HepG2 (cell line): ENCODE results near the gene SLC2A4. TPM values are rescaled to one million over a fixed set of nuclear protein-coding genes. Genes with fewer than 3 reads are reported as not detected.

Experiments used
- CHCHD3 ChIP-seq: sonication (generic); formaldehyde crosslinking; IDR thresholded peaks from 2 replicates; pipeline ENCODE4 v1.8.0; 2022; ENCODE audit warnings: mild to moderate bottlenecking, missing genetic modification reagents, moderate library complexity
- DNMT3B ChIP-seq: conservative IDR thresholded peaks from 2 replicates; pipeline ENCODE4 v1.6.1; 2016; ENCODE audit warnings: missing biosample characterization, control low read depth
- EHMT2 ChIP-seq: fragments of 200-600 bp; sonication (generic); IDR thresholded peaks from 2 replicates; pipeline ENCODE4 v1.7.0; 2017; ENCODE audit warnings: antibody characterized with exemption, low read depth, low read length, borderline replicate concordance
- HDAC1 ChIP-seq: sonication (generic); formaldehyde crosslinking; IDR thresholded peaks from 2 replicates; pipeline ENCODE4 v1.5.1; 2020; ENCODE audit warnings: mild to moderate bottlenecking, missing genetic modification reagents
- POLR2AphosphoS2 ChIP-seq: IDR thresholded peaks from 2 replicates; pipeline ENCODE4 v1.6.1; 2011; ENCODE audit warnings: low read depth, low read length, improper control_type of control experiment
- RELA ChIP-seq: sonication (generic); formaldehyde crosslinking; IDR thresholded peaks from 2 replicates; pipeline ENCODE4 v1.4.0; 2020; ENCODE audit warnings: missing genetic modification reagents
- SRSF1 ChIP-seq: fragments of 200-400 bp; formaldehyde crosslinking; optimal IDR thresholded peaks from 2 replicates; pipeline ENCODE3; 2017; ENCODE audit warnings: mild to moderate bottlenecking, low read depth, low read length, moderate library complexity
- ZFP36 ChIP-seq: fragments of 150-350 bp; IDR thresholded peaks from 2 replicates; pipeline ENCODE4 v1.6.1; 2018; ENCODE audit warnings: borderline replicate concordance, low read length, low read depth; ENCODE audit not compliant: partially characterized antibody
- ZNF282 ChIP-seq: fragments of 450-650 bp; IDR thresholded peaks from 2 replicates; pipeline ENCODE4 v1.6.1; 2018; ENCODE audit not compliant: partially characterized antibody
- ZNF430 ChIP-seq: sonication (generic); formaldehyde crosslinking; IDR thresholded peaks from 2 replicates; pipeline ENCODE4 v1.9.0; 2021; ENCODE audit warnings: mild to moderate bottlenecking, missing genetic modification reagents
- ZNF761 ChIP-seq: sonication (generic); formaldehyde crosslinking; conservative IDR thresholded peaks from 2 replicates; pipeline ENCODE4 v1.4.0; 2020; ENCODE audit warnings: mild to moderate bottlenecking, missing genetic modification reagents
- polyA plus RNA-seq, 8 experiments: library from polyadenylated mRNA; depleted of rRNA in 3 of 8; stranded (reverse) in 7 of 8; unstranded in 1 of 8; fragments of >200 nt; fragmentation: Illumina TruSeq in 4 of 8; extraction: Trizol in 4 of 8; gene quantifications; 2 replicates each; pipeline versions ENCODE4 v1.2.1 to v1.2.3, GENCODE V29; 2011 to 2016; ENCODE audit warnings: low read depth in 4 of 8, missing spikeins in 1 of 8, mixed read lengths in 1 of 8; ENCODE audit not compliant: insufficient read depth in 1 of 8
- total RNA-seq, 5 experiments: library from RNA; depleted of rRNA; stranded (reverse); fragments of >200 nt; fragmentation: Illumina TruSeq; extraction: Trizol; gene quantifications; 2 replicates each; pipeline ENCODE4 v1.2.3, GENCODE V29; 2016; ENCODE audit warnings: low read depth in 1 of 5
- TF ChIP-seq, protein P1 (sequence below): IDR thresholded peaks from 2 replicates; pipeline ENCODE4 v1.6.1; 2012; ENCODE audit warnings: inconsistent platforms
- TF ChIP-seq, protein P2 (sequence below): sonication (generic); formaldehyde crosslinking; IDR thresholded peaks from 2 replicates; pipeline ENCODE4 v1.4.0; 2020; ENCODE audit warnings: mild to moderate bottlenecking, missing genetic modification reagents
- TF ChIP-seq, protein P3 (sequence below): sonication (generic); formaldehyde crosslinking; IDR thresholded peaks from 2 replicates; pipeline ENCODE4 v1.8.1; 2022; ENCODE audit warnings: mild to moderate bottlenecking, missing genetic modification reagents
- TF ChIP-seq, protein P4 (sequence below): sonication (generic); formaldehyde crosslinking; IDR thresholded peaks from 2 replicates; pipeline ENCODE4 v1.4.0; 2020; ENCODE audit warnings: missing genetic modification reagents
- TF ChIP-seq, protein P5 (sequence below): sonication (generic); formaldehyde crosslinking; IDR thresholded peaks from 2 replicates; pipeline ENCODE4 v1.4.0; 2020; ENCODE audit warnings: missing genetic modification reagents

Gene SLC2A4
- total and polyA plus RNA-seq, 2 of the 13 experiments (the other 11 are each of a cell fraction or from before 2014, with no cell fraction given), result 4.9 to 5.8 TPM

DNA sequence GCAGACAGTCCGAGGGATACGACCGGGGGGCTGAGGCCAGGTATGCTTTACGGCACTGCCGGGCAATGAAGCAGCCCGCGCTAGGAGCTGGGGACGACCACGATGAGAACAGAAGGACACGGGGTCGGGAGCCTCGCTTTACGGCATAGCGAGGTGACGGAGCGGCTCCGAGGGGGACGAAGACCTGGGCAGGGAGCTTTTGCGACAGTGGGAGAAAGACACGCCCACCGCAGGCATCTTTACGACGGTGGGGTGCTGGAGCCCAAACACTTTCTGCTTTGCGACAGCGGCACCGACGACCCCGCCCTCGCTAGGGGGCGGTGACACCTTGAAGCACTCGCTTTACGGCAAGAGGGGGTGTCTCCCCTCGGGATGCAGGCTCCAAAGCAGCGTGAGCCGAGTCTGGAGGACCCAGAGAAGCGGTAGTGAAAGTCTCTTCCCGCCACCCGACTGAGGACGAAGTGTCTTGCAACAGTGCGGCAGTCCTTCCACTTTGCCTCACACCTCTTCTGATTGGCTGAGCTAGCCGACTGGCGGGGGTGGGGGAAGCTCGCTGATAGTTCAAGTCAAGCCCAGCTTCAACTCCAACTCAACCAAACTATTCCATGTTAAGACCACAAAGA, 48.0 kb downstream of the SLC2A4 start (continued):
- TF ChIP-seq SRSF1, result no peak
- TF ChIP-seq ZNF282, result no peak
- peak; percentile 81 for TF ChIP-seq HDAC1 (CRISPR knock-in tag)
- no peak for TF ChIP-seq ZFP36
- TF ChIP-seq DNMT3B, result no peak
- TF ChIP-seq, protein P1, sequence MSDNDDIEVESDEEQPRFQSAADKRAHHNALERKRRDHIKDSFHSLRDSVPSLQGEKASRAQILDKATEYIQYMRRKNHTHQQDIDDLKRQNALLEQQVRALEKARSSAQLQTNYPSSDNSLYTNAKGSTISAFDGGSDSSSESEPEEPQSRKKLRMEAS, result peak; percentile 52; the same call in 1 of the 2 replicates
- TF ChIP-seq ZNF761 (CRISPR knock-in tag), result no peak
- TF ChIP-seq, protein P2, sequence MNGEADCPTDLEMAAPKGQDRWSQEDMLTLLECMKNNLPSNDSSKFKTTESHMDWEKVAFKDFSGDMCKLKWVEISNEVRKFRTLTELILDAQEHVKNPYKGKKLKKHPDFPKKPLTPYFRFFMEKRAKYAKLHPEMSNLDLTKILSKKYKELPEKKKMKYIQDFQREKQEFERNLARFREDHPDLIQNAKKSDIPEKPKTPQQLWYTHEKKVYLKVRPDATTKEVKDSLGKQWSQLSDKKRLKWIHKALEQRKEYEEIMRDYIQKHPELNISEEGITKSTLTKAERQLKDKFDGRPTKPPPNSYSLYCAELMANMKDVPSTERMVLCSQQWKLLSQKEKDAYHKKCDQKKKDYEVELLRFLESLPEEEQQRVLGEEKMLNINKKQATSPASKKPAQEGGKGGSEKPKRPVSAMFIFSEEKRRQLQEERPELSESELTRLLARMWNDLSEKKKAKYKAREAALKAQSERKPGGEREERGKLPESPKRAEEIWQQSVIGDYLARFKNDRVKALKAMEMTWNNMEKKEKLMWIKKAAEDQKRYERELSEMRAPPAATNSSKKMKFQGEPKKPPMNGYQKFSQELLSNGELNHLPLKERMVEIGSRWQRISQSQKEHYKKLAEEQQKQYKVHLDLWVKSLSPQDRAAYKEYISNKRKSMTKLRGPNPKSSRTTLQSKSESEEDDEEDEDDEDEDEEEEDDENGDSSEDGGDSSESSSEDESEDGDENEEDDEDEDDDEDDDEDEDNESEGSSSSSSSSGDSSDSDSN (CRISPR knock-in tag), result peak; percentile 80
- no peak for TF ChIP-seq EHMT2
- no peak for TF ChIP-seq CHCHD3 (CRISPR knock-in tag)
- TF ChIP-seq, protein P3, sequence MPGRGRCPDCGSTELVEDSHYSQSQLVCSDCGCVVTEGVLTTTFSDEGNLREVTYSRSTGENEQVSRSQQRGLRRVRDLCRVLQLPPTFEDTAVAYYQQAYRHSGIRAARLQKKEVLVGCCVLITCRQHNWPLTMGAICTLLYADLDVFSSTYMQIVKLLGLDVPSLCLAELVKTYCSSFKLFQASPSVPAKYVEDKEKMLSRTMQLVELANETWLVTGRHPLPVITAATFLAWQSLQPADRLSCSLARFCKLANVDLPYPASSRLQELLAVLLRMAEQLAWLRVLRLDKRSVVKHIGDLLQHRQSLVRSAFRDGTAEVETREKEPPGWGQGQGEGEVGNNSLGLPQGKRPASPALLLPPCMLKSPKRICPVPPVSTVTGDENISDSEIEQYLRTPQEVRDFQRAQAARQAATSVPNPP (CRISPR knock-in tag), result no peak
- no peak for TF ChIP-seq POLR2AphosphoS2
- TF ChIP-seq, protein P4, sequence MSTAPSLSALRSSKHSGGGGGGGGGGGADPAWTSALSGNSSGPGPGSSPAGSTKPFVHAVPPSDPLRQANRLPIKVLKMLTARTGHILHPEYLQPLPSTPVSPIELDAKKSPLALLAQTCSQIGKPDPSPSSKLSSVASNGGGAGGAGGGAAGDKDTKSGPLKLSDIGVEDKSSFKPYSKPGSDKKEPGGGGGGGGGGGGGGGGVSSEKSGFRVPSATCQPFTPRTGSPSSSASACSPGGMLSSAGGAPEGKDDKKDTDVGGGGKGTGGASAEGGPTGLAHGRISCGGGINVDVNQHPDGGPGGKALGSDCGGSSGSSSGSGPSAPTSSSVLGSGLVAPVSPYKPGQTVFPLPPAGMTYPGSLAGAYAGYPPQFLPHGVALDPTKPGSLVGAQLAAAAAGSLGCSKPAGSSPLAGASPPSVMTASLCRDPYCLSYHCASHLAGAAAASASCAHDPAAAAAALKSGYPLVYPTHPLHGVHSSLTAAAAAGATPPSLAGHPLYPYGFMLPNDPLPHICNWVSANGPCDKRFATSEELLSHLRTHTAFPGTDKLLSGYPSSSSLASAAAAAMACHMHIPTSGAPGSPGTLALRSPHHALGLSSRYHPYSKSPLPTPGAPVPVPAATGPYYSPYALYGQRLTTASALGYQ (CRISPR knock-in tag), result peak; percentile 76
- TF ChIP-seq, protein P5, sequence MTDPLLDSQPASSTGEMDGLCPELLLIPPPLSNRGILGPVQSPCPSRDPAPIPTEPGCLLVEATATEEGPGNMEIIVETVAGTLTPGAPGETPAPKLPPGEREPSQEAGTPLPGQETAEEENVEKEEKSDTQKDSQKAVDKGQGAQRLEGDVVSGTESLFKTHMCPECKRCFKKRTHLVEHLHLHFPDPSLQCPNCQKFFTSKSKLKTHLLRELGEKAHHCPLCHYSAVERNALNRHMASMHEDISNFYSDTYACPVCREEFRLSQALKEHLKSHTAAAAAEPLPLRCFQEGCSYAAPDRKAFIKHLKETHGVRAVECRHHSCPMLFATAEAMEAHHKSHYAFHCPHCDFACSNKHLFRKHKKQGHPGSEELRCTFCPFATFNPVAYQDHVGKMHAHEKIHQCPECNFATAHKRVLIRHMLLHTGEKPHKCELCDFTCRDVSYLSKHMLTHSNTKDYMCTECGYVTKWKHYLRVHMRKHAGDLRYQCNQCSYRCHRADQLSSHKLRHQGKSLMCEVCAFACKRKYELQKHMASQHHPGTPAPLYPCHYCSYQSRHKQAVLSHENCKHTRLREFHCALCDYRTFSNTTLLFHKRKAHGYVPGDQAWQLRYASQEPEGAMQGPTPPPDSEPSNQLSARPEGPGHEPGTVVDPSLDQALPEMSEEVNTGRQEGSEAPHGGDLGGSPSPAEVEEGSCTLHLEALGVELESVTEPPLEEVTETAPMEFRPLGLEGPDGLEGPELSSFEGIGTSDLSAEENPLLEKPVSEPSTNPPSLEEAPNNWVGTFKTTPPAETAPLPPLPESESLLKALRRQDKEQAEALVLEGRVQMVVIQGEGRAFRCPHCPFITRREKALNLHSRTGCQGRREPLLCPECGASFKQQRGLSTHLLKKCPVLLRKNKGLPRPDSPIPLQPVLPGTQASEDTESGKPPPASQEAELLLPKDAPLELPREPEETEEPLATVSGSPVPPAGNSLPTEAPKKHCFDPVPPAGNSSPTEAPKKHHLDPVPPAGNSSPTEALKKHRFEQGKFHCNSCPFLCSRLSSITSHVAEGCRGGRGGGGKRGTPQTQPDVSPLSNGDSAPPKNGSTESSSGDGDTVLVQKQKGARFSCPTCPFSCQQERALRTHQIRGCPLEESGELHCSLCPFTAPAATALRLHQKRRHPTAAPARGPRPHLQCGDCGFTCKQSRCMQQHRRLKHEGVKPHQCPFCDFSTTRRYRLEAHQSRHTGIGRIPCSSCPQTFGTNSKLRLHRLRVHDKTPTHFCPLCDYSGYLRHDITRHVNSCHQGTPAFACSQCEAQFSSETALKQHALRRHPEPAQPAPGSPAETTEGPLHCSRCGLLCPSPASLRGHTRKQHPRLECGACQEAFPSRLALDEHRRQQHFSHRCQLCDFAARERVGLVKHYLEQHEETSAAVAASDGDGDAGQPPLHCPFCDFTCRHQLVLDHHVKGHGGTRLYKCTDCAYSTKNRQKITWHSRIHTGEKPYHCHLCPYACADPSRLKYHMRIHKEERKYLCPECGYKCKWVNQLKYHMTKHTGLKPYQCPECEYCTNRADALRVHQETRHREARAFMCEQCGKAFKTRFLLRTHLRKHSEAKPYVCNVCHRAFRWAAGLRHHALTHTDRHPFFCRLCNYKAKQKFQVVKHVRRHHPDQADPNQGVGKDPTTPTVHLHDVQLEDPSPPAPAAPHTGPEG (CRISPR knock-in tag), result no peak
- TF ChIP-seq RELA (CRISPR knock-in tag), result no peak
- no peak; the same call in 1 of the 2 replicates for TF ChIP-seq ZNF430 (CRISPR knock-in tag)
